CD1c-positive myeloid dendritic cell (primary cell): ENCODE results near the gene FAM163B.

Experiments used
- DNase-seq: peaks from one replicate; pipeline ENCODE4 v3.0.0-alpha.2; 2016; ENCODE audit errors: extremely low spot score

The FAM163B gene

GRCh38 chr9:133582501-133583045 lies 26.6 kb downstream of the FAM163B start:
- no peak for DNase-seq

GRCh38 chr9:133581513-133582343 lies 27.5 kb downstream of the FAM163B start:
- DNase-seq, result no peak

GRCh38 chr9:133581011-133581410 lies 28.2 kb downstream of the FAM163B start:
- DNase-seq, result no peak

- no peak for DNase-seq
Observed at GRCh38 chr9:133580419-133580738, 28.8 kb downstream of the FAM163B start.

- no peak for DNase-seq
Observed at GRCh38 chr9:133579601-133580418, 29.4 kb downstream of the FAM163B start.

DNA sequence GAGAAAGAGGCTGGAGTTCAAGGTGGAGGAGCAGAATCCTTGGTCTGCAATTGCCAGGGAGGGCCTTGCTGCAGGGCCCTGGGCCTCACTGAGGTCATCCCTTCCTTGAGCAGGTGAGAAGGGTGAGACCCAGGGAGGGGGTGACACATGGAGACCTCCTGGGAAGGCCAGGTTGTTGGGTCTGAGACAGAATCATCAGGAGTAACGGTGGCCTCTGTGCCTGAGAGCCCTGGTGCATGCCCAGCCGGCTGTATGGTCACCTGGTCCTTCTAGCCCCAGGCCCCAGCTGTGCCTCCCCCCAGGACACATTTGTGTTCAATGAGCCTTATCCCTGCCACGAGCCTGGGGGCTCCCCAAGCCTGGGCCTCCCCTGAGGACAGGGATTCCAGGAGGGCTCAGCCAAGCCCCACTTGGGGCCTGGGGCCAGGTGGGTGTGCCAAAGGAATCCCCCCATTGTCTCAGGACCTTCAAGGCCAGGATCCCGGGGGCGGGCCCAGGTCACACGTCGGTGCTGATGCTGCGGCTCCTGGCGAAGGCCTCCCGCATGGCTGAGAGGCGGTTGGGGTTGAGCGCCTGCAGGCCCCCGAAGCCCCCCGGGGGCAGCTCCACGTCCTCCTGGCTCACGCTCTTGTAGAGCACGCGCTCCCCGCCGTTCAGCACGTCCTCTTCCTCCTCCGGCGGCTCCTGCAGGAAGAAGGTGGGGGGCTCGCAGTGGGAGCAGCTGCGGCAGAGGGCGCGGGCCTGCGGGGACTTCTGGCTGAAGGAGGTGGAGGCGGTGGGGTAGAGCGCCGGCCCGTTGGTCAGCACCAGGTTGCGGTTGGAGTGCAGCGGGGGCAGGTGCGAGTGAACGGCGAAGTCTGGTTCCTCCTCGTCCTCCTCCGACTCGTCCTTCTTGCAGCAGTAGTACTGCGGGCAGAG lies 30.4 kb downstream of the FAM163B start:
- no peak for DNase-seq

DNA sequence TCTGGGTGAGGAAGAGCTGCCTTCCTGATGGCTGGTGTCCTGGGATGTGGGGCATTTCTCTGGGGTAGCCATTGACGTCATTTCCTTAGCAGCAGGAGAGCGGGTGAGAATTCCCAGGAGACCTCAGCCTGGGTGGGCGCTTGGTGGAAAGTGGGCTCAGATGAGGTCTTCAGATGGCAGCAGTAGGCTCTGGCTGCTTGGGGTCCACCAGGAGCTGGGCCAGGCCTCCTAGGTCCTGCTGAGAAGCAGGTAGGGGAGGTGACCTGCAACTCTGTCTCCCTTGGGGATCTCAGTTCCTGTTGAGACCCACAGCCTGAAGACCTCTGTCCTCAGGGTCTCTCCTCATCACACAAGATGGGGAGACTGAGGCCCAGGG lies 31.5 kb downstream of the FAM163B start:
- DNase-seq, result no peak

DNA sequence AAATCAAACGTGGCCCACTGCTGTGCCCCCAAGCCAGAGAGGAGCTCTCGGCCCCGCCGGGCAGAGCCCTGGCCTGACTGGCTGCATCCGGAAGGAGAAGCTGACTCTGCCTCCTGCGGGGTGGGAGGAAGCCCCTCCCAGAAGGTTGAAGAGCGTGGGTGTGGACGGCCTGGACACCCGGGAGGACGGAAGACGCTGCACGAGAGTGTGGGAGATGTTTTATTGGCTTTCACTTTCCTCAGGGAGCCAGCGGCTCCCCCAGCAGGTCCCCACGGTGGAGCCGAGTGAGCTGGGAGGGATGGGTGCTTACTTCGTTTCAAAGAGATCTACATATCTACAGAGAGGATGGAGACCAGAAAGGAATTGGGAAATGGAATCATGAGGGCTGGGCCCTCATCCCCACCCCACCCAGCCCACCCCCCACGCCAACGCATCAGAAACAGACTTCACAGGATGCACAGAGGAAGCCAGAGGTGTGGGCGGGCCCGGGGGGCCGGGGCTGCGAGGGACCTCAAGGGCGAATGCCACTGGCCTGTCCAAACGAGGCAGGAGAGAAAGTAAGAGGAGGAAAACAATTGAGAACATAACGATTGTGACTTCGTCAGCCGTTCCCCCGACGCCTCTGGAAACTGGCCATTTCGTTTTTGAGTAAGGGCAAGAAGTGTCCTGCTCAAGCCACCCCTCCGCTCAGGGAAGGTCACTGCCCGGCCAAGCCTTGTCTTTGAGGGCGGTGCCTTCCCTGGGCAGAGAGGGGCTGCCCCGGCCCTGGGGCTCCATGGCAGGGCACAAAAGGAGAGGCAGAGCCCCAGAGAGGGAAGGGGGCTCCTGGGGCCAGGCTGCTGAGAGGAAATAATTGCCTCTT lies 32.1 kb downstream of the FAM163B start:
- peak; percentile 78 for DNase-seq

DNA sequence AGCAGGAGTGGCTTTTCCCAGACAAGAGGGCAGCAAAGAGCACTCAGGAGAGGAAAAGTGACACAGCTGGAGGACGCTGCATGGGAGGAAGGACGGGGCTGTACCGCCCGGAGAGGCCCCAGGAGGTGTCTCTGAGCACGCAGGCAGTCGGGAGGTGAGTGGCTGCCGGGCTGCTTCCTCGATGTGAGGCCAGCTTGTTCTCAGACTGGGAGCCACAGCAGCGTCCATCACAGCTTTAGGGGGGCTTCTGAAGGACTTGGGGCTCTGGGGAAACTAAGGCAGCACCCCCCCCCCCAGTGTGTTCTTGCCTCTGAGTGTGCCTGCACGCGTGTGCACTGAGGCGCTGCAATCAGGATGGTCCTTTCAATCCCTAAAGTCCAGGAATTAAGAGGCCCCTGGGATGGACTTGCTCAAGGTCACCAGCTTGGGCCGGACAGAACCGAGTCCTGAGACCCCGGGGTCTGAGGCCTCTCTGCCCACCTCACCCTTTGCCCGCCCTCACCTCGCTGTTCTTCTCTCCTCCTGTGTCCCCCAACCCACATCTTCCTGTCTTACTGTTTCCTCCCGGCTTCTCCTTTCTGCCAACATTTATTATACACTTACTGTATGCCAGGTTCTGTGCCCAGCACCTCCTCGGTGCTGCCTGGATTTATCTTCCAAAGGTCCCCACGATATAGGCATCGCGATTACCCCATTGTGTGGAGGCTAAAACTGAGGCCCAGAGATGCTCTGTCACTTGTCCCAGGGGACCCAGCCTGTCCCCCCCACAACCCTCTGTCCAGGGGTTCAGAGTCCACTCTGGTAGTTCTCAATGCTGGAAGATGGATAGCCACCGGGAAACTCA lies 32.9 kb downstream of the FAM163B start:
- DNase-seq, result no peak

GRCh38 chr9:133575186-133576030 lies 33.8 kb downstream of the FAM163B start:
- no peak for DNase-seq

GRCh38 chr9:133574771-133575170 lies 34.4 kb downstream of the FAM163B start:
- DNase-seq, result no peak

- DNase-seq, result no peak
Observed at GRCh38 chr9:133573791-133574515, 35.2 kb downstream of the FAM163B start.

GRCh38 chr9:133572821-133573361 lies 36.3 kb downstream of the FAM163B start:
- DNase-seq, result no peak

- DNase-seq, result no peak
Observed at GRCh38 chr9:133571896-133572595, 37.1 kb downstream of the FAM163B start.

GRCh38 chr9:133571391-133571890 lies 37.7 kb downstream of the FAM163B start:
- no peak for DNase-seq

DNA sequence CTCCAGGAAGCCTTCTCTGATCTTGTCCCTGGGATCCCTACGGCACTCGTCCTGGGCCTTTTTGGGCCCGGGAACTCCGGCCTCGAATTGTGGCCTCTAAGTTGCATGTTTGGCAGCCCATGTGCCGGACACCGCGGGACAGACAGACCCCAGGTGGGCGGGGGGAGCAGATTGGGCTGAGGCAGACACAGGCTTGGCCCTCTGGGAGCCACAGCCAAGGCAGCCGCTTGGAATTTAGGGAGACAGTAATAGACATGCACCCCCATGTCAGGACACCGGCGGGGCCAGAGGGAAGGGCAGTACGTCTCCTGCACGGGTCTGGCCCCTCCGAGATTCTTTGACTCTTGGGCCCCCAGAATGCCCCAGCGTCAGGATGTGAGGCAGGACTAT lies 38.5 kb downstream of the FAM163B start:
- DNase-seq, result no peak
